Activated CD8-positive, alpha-beta memory T cell treated with anti-CD3 and anti-CD28 coated beads, Interleukin-2, amount 10 ng/mL, durations not matched to agents 7 days and 5 days (primary cell): ENCODE results near the gene PLTP. TPM values are rescaled to one million over a fixed set of nuclear protein-coding genes. Genes with fewer than 3 reads are reported as not detected.

Source experiments
- ATAC-seq: fragments of 150-1000 bp; cut with Tn5 transposase; one replicate; pipeline ENCODE4 v1.10.0; 2021; ENCODE audit warnings: moderate library complexity
- CTCF ChIA-PET: fragments of 350-600 bp; sonication (Branson Sonifier 250); formaldehyde crosslinking; loops from one replicate; lab custom pipeline; 2021; ENCODE audit warnings: antibody characterized with exemption; lab: Charles Lee
- DNase-seq: peaks from one replicate; pipeline ENCODE4 v3.0.0-alpha.2; 2020
- H3K27ac Mint-ChIP-seq: one replicate; pipeline ENCODE4 v1.8.0; 2021; ENCODE audit warnings: mild to moderate bottlenecking, mixed read lengths
- H3K27me3 Mint-ChIP-seq: one replicate; pipeline ENCODE4 v1.8.0; 2021; ENCODE audit warnings: mixed read lengths
- H3K36me3 Mint-ChIP-seq: one replicate; pipeline ENCODE4 v1.8.0; 2021; ENCODE audit warnings: mild to moderate bottlenecking, mixed read lengths
- H3K4me1 Mint-ChIP-seq: one replicate; pipeline ENCODE4 v1.8.0; 2021; ENCODE audit warnings: mixed read lengths
- H3K4me3 Mint-ChIP-seq: one replicate; pipeline ENCODE4 v1.8.0; 2021; ENCODE audit warnings: mild to moderate bottlenecking, moderate library complexity, mixed read lengths
- H3K9me3 Mint-ChIP-seq: one replicate; pipeline ENCODE4 v1.8.0; 2022; ENCODE audit warnings: low read depth, mixed read lengths
- total RNA-seq, 2 experiments: library from RNA; stranded (reverse); gene quantifications; one replicate each; pipeline ENCODE4 v1.2.3, GENCODE V29; 2021

PLTP gene
- total RNA-seq, 2 experiments from 2014 or later: 3.2 to 3.3 TPM

DNA sequence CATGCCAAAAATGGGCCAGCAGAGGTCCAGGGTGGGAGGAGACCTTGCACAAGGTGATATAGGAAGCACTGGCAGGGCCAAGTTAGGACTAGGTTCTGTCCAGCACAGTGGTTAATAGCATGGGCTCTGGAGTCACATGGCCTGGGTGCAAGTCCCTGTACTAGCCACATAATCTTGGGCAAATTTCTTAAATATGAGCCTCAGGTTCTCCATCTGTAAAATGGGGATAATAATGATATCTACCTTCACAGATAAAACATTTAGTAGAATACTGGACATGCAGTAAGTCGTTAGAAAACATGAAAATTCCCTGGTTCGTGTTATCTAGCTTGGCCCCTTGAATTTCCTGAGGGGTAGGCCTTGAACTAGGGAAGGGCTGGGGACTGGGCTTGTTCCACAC is 14.7 kb downstream of the PLTP start:
- CTCF ChIA-PET: no interaction called here
- H3K27ac Mint-ChIP-seq: no peak overlapping the region
- DNase-seq (no peak), ATAC-seq (no peak)
- H3K36me3 Mint-ChIP-seq: peaks cover 4% of the 10 kb centered on the region
- H3K9me3 Mint-ChIP-seq: no peaks in the 10 kb centered on the region
- H3K27me3 Mint-ChIP-seq: no peaks in the 10 kb centered on the region
- H3K4me3 Mint-ChIP-seq: no peak overlapping the region
- peaks cover 25% of the 10 kb centered on the region for H3K4me1 Mint-ChIP-seq

DNA sequence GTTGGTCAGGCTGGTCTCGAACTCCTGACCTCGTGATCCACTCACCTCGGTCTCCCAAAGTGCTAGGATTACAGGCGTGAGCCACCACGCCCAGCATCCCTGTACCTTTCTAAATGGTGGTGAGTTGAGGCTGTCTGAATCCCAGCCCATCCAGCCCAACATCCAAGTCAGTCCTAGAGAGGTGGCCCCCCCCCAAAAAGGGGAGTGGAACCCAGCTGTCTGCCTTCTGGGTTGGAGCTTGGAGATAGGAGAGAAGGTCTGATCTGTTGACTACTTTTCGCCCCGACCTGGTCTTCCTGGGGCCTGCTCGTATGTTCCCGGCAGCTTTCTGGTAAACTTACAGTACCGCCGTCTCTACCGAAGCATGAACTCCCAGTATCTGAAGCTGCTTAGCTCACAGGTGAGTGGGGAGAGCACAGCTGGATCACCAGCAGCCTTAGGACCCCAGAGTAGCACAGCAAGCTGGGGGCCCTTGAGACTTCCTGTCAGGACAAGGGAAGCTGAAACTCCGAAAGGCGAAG is 15.3 kb downstream of the PLTP start:
- H3K9me3 Mint-ChIP-seq: no peaks in the 10 kb centered on the region
- no peak overlapping the region for H3K27ac Mint-ChIP-seq
- H3K27me3 Mint-ChIP-seq: no peaks in the 10 kb centered on the region
- peaks cover 29% of the 10 kb centered on the region for H3K4me1 Mint-ChIP-seq
- H3K36me3 Mint-ChIP-seq: peaks cover 4% of the 10 kb centered on the region
- ATAC-seq (no peak), DNase-seq (no peak)
- CTCF ChIA-PET: no interaction called here
- no peak overlapping the region for H3K4me3 Mint-ChIP-seq

DNA sequence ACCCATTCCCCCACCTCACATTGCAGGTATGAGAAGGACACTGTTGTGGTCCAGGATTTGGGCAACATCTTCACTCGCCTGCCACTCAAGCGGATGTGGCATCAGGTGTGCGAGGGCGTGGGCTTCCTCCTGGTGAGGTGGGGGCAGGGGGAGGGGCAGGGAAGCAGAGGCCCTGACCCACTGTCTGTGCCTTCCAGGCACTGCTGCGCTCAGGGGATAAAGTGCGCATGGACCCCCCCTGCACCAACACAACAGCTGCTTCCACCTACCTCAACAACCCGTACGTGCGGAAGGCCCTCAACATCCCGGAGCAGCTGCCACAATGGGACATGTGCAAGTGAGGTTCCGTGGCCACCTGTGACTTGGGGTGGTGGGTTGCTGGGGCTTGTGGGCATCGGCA is 17.2 kb downstream of the PLTP start:
- no peak overlapping the region for H3K4me3 Mint-ChIP-seq
- no peaks in the 10 kb centered on the region for H3K27me3 Mint-ChIP-seq
- DNase-seq (no peak), ATAC-seq (no peak)
- no peaks in the 10 kb centered on the region for H3K9me3 Mint-ChIP-seq
- peaks cover 4% of the 10 kb centered on the region for H3K36me3 Mint-ChIP-seq
- H3K4me1 Mint-ChIP-seq: peaks cover 35% of the 10 kb centered on the region
- CTCF ChIA-PET: interaction anchor here (0.7 to 0.8 kb wide), 2 partner anchors 14 to 96 kb away, joined by 3 to 4 read pairs; partner anchors contain the start of gene ZSWIM1
- no peak overlapping the region for H3K27ac Mint-ChIP-seq

DNA sequence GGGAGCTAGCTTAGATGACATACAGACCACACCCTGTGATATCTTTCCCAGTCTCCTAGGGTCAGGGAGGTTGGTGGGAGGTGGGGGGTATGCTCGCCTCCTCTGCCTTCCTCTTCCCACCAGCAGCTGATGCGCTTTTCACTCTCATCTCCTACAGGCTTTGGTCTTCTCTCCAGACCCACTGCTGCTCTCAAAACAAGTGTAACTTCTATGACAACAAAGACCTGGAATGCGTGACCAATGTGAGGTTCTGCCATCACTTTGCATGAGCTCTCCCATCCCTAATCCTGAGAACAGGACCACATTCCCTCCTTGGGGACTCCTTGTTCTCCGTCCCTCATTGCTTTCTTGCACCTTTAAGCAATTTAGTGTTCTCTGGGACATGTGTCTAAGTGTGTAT is 18.1 kb downstream of the PLTP start:
- H3K4me3 Mint-ChIP-seq: no peak overlapping the region
- H3K27ac Mint-ChIP-seq: peak overlapping the region; percentile 22
- CTCF ChIA-PET: interaction anchor here (1.2 to 3.3 kb wide), 2 partner anchors 13 to 40 kb away, joined by 3 to 8 read pairs; partner anchors contain the start of gene ZSWIM1
- H3K27me3 Mint-ChIP-seq: no peaks in the 10 kb centered on the region
- H3K9me3 Mint-ChIP-seq: no peaks in the 10 kb centered on the region
- H3K4me1 Mint-ChIP-seq: peaks cover 35% of the 10 kb centered on the region
- H3K36me3 Mint-ChIP-seq: peaks cover 4% of the 10 kb centered on the region
- ATAC-seq: no peak
- no peak for DNase-seq

DNA sequence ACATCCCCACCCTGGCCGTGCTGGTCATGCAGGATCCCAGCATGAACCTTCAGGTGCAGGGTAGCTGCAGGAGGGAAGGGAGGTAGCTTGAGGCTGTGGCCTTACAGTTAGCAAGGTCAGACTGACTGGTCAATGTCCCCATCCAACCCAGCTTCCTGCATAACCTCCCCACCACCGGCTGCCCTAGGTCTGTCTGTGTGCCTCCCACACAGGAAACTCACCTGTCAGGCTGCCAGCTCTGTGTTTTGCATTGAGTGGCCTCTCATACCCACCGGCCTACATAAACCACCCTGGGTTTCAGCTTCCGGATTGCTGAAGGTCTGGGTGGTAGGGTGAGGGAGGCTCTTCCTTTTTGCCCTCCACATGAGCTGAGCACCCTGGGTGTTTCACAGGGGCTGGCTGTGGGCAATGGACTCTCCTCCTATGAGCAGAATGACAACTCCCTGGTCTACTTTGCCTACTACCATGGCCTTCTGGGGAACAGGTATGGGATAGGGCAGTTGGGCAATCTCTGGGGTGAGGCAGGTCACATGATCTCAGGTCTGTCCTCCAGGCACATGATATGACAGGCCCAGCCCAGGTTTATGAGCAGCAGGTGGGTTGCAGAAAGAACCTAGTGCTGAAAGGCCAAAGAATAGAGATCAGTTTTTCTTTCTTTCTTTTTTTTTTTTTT is 19.0 kb downstream of the PLTP start:
- H3K27ac Mint-ChIP-seq: peak overlapping the region; percentile 66
- H3K4me1 Mint-ChIP-seq: peaks cover 35% of the 10 kb centered on the region
- H3K4me3 Mint-ChIP-seq: peak overlapping the region; percentile 84

DNA sequence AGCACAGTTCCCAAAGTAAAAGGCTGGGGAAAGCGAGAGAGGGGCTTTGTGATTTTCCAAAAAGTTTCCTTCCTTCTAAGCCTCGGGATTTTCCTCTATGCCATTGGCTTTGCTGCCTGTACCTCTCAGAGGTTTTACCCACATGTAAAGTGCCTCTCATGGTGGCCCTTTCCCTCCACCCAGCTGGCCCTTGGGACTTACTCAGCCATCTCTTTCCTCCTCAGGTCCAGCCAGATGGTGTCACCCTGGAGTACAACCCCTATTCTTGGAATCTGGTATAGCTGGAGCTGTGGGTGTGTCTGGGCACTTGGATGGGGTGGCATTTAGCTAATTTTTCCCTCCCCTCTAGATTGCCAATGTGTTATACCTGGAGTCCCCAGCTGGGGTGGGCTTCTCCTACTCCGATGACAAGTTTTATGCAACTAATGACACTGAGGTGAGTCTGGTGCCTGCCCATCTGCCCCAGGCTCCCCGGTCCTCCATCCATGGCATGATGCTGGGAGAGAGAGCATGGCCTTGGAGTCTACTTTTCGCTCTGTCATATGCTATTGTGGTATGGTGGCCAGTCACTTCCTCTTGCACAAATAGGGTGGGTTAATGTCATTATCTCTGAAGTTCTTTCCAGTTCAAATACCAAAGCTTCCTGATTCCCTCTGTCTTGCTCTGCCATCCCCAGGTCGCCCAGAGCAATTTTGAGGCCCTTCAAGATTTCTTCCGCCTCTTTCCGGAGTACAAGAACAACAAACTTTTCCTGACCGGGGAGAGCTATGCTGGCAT is 19.7 kb downstream of the PLTP start:
- H3K27ac Mint-ChIP-seq: peak overlapping the region; percentile 57
- H3K4me1 Mint-ChIP-seq: peaks cover 35% of the 10 kb centered on the region
- no peaks in the 10 kb centered on the region for H3K9me3 Mint-ChIP-seq
- no peaks in the 10 kb centered on the region for H3K27me3 Mint-ChIP-seq
- H3K4me3 Mint-ChIP-seq: peak overlapping the region; percentile 84
- CTCF ChIA-PET: interaction anchor here (0.9 to 3.5 kb wide), 7 partner anchors 11 to 95 kb away, joined by 3 to 19 read pairs (median 3); partner anchors contain the start of gene ZSWIM1
- no peak for DNase-seq
- peaks cover 4% of the 10 kb centered on the region for H3K36me3 Mint-ChIP-seq
- ATAC-seq: no peak

More for the DNA sequence above, 19.0 kb downstream of the PLTP start:
- Mint-ChIP-seq H3K36me3 (peaks cover 4% of the 10 kb centered on the region), H3K27me3 (no peaks in the 10 kb centered on the region), H3K9me3 (no peaks in the 10 kb centered on the region)
- ATAC-seq (no peak), DNase-seq (peak; percentile 54)
- CTCF ChIA-PET: interaction anchor here (0.9 to 3.5 kb wide), 8 partner anchors 12 to 94 kb away, joined by 3 to 19 read pairs (median 3); partner anchors contain the start of gene ZSWIM1

DNA sequence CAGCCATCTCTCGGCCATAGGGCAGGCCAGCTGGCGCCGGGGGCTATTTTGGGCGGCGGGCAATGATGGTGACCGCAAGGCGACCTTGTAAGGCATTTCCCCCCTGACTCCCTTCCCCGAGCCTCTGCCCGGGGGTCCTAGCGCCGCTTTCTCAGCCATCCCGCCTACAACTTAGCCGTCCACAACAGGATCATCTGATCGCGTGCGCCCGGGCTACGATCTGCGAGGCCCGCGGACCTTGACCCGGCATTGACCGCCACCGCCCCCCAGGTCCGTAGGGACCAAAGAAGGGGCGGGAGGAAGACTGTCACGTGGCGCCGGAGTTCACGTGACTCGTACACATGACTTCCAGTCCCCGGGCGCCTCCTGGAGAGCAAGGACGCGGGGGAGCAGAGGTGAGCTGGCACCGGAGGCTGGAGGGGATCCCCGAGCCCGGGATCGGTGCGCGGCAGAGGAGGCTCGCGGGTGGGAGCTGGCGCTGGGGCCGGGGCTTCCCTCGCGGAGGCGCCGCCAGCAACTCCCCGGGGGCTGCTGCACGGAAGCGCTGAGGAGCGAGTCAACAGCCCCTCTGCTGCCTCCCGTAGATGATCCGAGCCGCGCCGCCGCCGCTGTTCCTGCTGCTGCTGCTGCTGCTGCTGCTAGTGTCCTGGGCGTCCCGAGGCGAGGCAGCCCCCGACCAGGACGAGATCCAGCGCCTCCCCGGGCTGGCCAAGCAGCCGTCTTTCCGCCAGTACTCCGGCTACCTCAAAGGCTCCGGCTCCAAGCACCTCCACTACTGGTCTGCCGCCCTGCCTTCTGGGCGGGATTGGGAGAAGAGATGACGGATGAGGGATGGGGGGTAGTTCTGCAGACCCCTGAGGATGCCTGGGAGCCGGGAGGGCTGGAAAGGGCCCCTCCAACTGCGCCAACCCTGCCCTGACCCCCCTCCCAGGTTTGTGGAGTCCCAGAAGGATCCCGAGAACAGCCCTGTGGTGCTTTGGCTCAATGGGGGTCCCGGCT is 20.7 kb downstream of the PLTP start, which contains the start of the genes CTSA and NEURL2:
Gene CTSA (plus strand): TSS at position 351 of the 999 bp plus-strand sequence. CDS start 234 bp downstream, at position 585.
Gene NEURL2 (minus strand): TSS at position 224 of the 999 bp plus-strand sequence. CDS start 217 bp downstream, at position 7.
- DNase-seq (peak; percentile 91), ATAC-seq (peak; percentile 88)
- H3K27ac Mint-ChIP-seq: peak within 1 kb of the TSS; percentile 75
- no peaks in the 10 kb centered on the region for H3K9me3 Mint-ChIP-seq
- peaks cover 4% of the 10 kb centered on the region for H3K36me3 Mint-ChIP-seq
- CTCF ChIA-PET: interaction anchor here (0.7 to 3.5 kb wide), 13 partner anchors 8 to 100 kb away, joined by 3 to 19 read pairs (median 3); partner anchors contain the start of genes DNTTIP1, PCIF1, WFDC3 and ZSWIM1
- H3K27me3 Mint-ChIP-seq: no peaks in the 10 kb centered on the region
- peak within 1 kb of the TSS; percentile 84 for H3K4me3 Mint-ChIP-seq
- H3K4me1 Mint-ChIP-seq: peaks cover 35% of the 10 kb centered on the region

DNA sequence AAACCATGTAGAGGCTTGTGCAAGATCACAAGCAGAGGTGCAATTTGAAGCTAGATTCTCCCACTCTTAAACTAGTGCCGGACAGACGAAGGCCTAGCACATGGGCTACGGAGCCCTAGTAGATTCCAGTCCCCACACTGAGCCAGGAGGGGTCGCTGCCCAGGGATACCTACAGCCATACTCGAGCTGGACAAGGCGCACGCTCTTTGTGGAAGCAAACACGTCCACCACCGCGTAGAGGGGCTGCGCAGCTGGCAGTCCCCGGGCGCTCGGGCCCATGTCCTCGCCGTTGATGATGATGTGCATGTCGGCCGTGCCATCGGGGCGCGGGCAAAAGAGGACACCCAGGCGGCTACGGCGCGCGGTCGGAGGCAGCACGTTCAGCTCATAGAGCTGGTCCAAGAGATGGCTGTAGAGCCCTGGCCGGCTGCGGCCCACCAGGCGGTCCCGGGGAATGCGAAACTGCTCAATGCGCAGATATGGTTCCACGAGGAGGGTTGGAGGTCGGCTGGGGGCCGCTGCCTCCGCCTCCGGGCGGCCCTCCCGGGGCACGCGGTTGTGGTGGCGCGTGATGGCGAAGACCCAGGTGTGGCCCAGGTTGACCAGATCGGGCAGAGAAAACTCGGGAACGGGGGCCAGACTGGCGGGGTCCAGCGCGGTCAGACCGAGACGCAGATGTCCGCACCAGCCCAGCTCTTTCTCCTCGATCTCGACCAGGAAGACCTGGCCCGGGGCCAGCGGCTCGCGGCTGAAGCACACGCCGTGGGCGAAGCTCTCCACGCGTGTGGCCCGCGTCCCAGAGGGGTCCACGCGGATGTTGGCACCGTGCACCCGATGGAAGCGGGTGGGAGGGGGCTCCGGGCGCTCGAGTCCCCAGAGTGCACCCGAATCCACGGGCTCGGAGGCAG is 21.6 kb downstream of the PLTP start:
- Mint-ChIP-seq H3K9me3 (no peaks in the 10 kb centered on the region), H3K27me3 (no peaks in the 10 kb centered on the region), H3K4me1 (peaks cover 37% of the 10 kb centered on the region), H3K36me3 (peaks cover 4% of the 10 kb centered on the region), H3K27ac (peak overlapping the region; percentile 56), H3K4me3 (peak overlapping the region; percentile 84)
- ATAC-seq (peak; percentile 3), DNase-seq (peak; percentile 55)
- CTCF ChIA-PET: interaction anchor here (0.7 to 3.5 kb wide), 17 partner anchors 9 to 124 kb away, joined by 3 to 19 read pairs (median 4); partner anchors contain the start of genes DNTTIP1, PCIF1, UBE2C and WFDC3

DNA sequence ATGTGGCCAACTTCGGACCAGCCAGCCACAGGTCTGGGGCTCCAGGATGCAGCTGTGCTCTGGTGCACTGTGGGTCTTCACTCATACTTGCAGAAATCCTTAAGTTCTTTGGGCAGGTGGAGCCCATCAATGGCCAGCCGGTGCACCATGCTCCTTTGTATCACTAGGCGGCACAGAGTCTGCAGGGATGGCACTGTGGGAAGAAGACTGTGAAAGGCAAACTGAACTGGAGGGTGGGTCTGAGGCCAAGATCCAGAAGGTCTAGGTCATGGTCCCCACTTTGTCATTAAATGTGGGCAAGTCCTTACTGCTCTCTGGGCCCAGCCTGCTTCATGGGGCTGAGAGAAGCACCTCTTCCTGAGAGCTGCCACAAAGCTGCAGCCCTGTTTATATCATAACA is 23.3 kb downstream of the PLTP start:
- H3K9me3 Mint-ChIP-seq: no peaks in the 10 kb centered on the region
- no peak for ATAC-seq
- H3K27ac Mint-ChIP-seq: no peak overlapping the region
- no peak overlapping the region for H3K4me3 Mint-ChIP-seq
- no peak for DNase-seq
- no peaks in the 10 kb centered on the region for H3K27me3 Mint-ChIP-seq
- peaks cover 39% of the 10 kb centered on the region for H3K4me1 Mint-ChIP-seq
- CTCF ChIA-PET: interaction anchor here (1.5 to 2.1 kb wide), 3 partner anchors 8 to 61 kb away, joined by 3 to 8 read pairs (median 4); partner anchors contain the start of gene ZSWIM1
- peaks cover 4% of the 10 kb centered on the region for H3K36me3 Mint-ChIP-seq

DNA sequence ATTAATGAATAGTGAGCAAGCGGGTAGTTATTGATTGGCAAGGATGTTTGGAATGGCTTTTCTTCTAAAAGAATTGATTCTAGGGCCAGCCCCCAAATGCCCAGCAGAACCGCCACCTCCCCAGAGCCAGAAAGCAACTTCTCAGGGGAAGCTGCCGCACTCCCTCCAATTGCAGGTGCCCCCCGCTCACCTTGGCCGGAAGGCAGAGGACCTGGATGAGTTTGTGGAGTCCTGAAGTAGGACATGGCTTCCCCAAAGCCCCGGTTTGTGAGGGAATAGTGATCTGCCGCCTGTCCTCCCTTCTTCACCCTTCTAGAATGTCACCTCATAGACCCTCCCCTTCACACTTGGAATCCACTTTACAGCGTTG is 24.6 kb downstream of the PLTP start, which contains the start of gene SPATA25:
Gene SPATA25 (minus strand): TSS at position 277 of the 370 bp plus-strand sequence. CDS start 32 bp downstream, at position 245.
- ATAC-seq (no peak), DNase-seq (no peak)
- Mint-ChIP-seq H3K36me3 (peaks cover 13% of the 10 kb centered on the region), H3K4me1 (peaks cover 37% of the 10 kb centered on the region), H3K9me3 (no peaks in the 10 kb centered on the region), H3K4me3 (no peak within 1 kb of the TSS), H3K27me3 (peaks cover 5% of the 10 kb centered on the region), H3K27ac (no peak within 1 kb of the TSS)
- CTCF ChIA-PET: interaction anchor here (0.7 kb wide), 1 partner anchor 116 kb away, joined by 3 read pairs; no protein-coding TSS in a partner anchor
